GM12878 (cell line): ENCODE results near the gene ILRUN.

Source experiments
- BHLHE40 ChIP-seq, 2 experiments: fragments of 450-650 bp in 1 of 2; IDR thresholded peaks; 2 replicates each; pipeline ENCODE4 v1.6.1; 2011 to 2017; ENCODE audit warnings: low read depth in 2 of 2, borderline replicate concordance in 1 of 2, improper control_type of control experiment in 1 of 2, low read length in 1 of 2, mild to moderate bottlenecking in 1 of 2
- EZH2 ChIP-seq: IDR thresholded peaks from 2 replicates; pipeline ENCODE4 v1.6.1; 2012; ENCODE audit warnings: low read depth, mild to moderate bottlenecking, control low read depth, inconsistent platforms, low read length, borderline replicate concordance; ENCODE audit not compliant: control insufficient read depth
- MAX ChIP-seq: IDR thresholded peaks from 2 replicates; pipeline ENCODE4 v1.6.1; 2012; ENCODE audit warnings: low read depth, low read length, improper control_type of control experiment
- MYC ChIP-seq: IDR thresholded peaks from 2 replicates; pipeline ENCODE4 v1.6.1; 2011; ENCODE audit warnings: mild to moderate bottlenecking, low read length, moderate library complexity, inconsistent platforms; ENCODE audit not compliant: insufficient read depth, insufficient replicate concordance, insufficient read length, severe bottlenecking
- NR2C2 ChIP-seq: IDR thresholded peaks from 2 replicates; pipeline ENCODE4 v1.6.1; 2011; ENCODE audit warnings: borderline replicate concordance, low read depth; ENCODE audit not compliant: control insufficient read depth, insufficient read length
- NRF1 ChIP-seq: conservative IDR thresholded peaks from 2 replicates; pipeline ENCODE4 v1.6.1; 2011; ENCODE audit warnings: mild to moderate bottlenecking, low read depth, low read length, improper control_type of control experiment
- PAX8 ChIP-seq: fragments of 450-650 bp; IDR thresholded peaks from 2 replicates; pipeline ENCODE4 v1.6.1; 2017; ENCODE audit warnings: mild to moderate bottlenecking, moderate library complexity
- POLR2AphosphoS5 ChIP-seq: IDR thresholded peaks from 2 replicates; pipeline ENCODE4 v1.6.1; 2011; ENCODE audit warnings: mild to moderate bottlenecking, low read length, inconsistent platforms
- RFX5 ChIP-seq: IDR thresholded peaks from 2 replicates; pipeline ENCODE4 v1.6.1; 2011; ENCODE audit warnings: low read depth, low read length, improper control_type of control experiment
- STAT1 ChIP-seq: fragments of 450-650 bp; conservative IDR thresholded peaks from 2 replicates; pipeline ENCODE4 v1.6.1; 2014; ENCODE audit warnings: antibody characterized with exemption, mild to moderate bottlenecking
- ZBTB33 ChIP-seq: fragments of 450-650 bp; IDR thresholded peaks from 2 replicates; pipeline ENCODE4 v1.6.1; 2017; ENCODE audit warnings: mild to moderate bottlenecking
- TF ChIP-seq, protein P1 (sequence below), 3 experiments: IDR thresholded peaks in 2 of 3; conservative IDR thresholded peaks in 1 of 3; 2 replicates each; pipeline ENCODE4 v1.5.1; 2011; ENCODE audit warnings: low read depth in 3 of 3, low read length in 3 of 3, mild to moderate bottlenecking in 3 of 3, control low read depth in 2 of 3, moderate library complexity in 2 of 3, inconsistent platforms in 1 of 3, mixed read lengths in 1 of 3; ENCODE audit not compliant: control insufficient read depth in 2 of 3, insufficient read depth in 1 of 3; ENCODE audit errors: extremely low read depth in 1 of 3
- TF ChIP-seq, protein P2 (sequence below): IDR thresholded peaks from 2 replicates; pipeline ENCODE4 v1.6.1; 2012; ENCODE audit warnings: mild to moderate bottlenecking, low read depth, low read length

DNA sequence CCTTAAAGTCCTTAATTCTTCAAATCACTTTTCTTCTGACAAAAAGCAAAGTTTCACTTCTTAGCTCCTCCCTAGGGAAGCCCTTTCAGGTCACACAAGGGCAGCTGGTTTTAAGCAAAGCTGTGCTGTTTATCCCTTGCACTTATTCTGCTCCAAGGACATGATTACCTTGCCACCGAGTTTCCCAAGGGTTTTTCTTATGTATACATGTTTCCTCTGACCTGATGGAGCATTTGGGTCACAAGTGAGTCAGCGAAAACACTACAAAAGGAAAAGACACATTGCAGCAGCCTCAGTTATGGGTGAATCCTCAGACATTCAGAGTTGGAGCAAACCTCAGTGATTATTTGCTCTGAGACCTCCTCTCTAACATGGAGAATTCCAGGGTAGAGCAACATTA is 26.6 kb upstream of the ILRUN start:
- TF ChIP-seq, protein P1, sequence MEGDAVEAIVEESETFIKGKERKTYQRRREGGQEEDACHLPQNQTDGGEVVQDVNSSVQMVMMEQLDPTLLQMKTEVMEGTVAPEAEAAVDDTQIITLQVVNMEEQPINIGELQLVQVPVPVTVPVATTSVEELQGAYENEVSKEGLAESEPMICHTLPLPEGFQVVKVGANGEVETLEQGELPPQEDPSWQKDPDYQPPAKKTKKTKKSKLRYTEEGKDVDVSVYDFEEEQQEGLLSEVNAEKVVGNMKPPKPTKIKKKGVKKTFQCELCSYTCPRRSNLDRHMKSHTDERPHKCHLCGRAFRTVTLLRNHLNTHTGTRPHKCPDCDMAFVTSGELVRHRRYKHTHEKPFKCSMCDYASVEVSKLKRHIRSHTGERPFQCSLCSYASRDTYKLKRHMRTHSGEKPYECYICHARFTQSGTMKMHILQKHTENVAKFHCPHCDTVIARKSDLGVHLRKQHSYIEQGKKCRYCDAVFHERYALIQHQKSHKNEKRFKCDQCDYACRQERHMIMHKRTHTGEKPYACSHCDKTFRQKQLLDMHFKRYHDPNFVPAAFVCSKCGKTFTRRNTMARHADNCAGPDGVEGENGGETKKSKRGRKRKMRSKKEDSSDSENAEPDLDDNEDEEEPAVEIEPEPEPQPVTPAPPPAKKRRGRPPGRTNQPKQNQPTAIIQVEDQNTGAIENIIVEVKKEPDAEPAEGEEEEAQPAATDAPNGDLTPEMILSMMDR (IDR thresholded peaks at IDR 0.05 in 2 of 3, conservative IDR thresholded peaks at IDR 0.05 in 1 of 3; ENCODE audit: control insufficient read depth in 2 of 3, extremely low read depth in 1 of 3, insufficient read depth in 1 of 3, low read depth in 3 of 3, low read length in 3 of 3), result no peak
- no peak for TF ChIP-seq MAX
- TF ChIP-seq PAX8, result no peak
- no peak for TF ChIP-seq NRF1
- TF ChIP-seq RFX5, result no peak
- TF ChIP-seq, protein P2, sequence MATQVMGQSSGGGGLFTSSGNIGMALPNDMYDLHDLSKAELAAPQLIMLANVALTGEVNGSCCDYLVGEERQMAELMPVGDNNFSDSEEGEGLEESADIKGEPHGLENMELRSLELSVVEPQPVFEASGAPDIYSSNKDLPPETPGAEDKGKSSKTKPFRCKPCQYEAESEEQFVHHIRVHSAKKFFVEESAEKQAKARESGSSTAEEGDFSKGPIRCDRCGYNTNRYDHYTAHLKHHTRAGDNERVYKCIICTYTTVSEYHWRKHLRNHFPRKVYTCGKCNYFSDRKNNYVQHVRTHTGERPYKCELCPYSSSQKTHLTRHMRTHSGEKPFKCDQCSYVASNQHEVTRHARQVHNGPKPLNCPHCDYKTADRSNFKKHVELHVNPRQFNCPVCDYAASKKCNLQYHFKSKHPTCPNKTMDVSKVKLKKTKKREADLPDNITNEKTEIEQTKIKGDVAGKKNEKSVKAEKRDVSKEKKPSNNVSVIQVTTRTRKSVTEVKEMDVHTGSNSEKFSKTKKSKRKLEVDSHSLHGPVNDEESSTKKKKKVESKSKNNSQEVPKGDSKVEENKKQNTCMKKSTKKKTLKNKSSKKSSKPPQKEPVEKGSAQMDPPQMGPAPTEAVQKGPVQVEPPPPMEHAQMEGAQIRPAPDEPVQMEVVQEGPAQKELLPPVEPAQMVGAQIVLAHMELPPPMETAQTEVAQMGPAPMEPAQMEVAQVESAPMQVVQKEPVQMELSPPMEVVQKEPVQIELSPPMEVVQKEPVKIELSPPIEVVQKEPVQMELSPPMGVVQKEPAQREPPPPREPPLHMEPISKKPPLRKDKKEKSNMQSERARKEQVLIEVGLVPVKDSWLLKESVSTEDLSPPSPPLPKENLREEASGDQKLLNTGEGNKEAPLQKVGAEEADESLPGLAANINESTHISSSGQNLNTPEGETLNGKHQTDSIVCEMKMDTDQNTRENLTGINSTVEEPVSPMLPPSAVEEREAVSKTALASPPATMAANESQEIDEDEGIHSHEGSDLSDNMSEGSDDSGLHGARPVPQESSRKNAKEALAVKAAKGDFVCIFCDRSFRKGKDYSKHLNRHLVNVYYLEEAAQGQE, result no peak
- no peak for TF ChIP-seq NR2C2
- no peak for TF ChIP-seq ZBTB33
- TF ChIP-seq STAT1, result no peak
- no peak for TF ChIP-seq EZH2
- TF ChIP-seq BHLHE40 (IDR thresholded peaks at IDR 0.05; ENCODE audit: borderline replicate concordance in 1 of 2, low read depth in 2 of 2, low read length in 1 of 2), result no peak
- no peak for TF ChIP-seq MYC
- no peak for TF ChIP-seq POLR2AphosphoS5
